Uterus (tissue), 2 donors: Measurements from ENCODE around the gene GRIK1.

ENCODE experiments used
- CTCF ChIP-seq, 4 experiments: fragments of 200-600 bp in 2 of 4; fragments of 450-650 bp in 2 of 4; sonication (generic) in 2 of 4; IDR thresholded peaks; one replicate each; pipeline ENCODE4 v1.5.1; 2016 to 2019; ENCODE audit warnings: antibody characterized with exemption in 4 of 4, mild to moderate bottlenecking in 2 of 4, moderate library complexity in 1 of 4
- POLR2A ChIP-seq, 2 donors: fragments of 450-650 bp; IDR thresholded peaks; one replicate each; pipeline ENCODE4 v1.6.1; 2016; ENCODE audit warnings: antibody characterized with exemption in 2 of 2, mild to moderate bottlenecking in 1 of 2, moderate library complexity in 1 of 2

GRCh38 chr21:29610779-29611360, 328.9 kb downstream of the GRIK1 start:
- TF ChIP-seq CTCF (IDR thresholded peaks at IDR 0.05) (no peak), POLR2A (IDR thresholded peaks at IDR 0.05) (no peak)
